Stimulated activated CD4-positive, alpha-beta T cell treated with anti-CD3 and anti-CD28 coated beads, Interleukin-15, amount 100 ng/mL, for 24 hours (primary cell): Measurements from ENCODE around the gene TAF3.

ENCODE experiments used
- DNase-seq: peaks from one replicate; pipeline ENCODE4 v3.0.0-alpha.2; 2020

Gene TAF3

DNA sequence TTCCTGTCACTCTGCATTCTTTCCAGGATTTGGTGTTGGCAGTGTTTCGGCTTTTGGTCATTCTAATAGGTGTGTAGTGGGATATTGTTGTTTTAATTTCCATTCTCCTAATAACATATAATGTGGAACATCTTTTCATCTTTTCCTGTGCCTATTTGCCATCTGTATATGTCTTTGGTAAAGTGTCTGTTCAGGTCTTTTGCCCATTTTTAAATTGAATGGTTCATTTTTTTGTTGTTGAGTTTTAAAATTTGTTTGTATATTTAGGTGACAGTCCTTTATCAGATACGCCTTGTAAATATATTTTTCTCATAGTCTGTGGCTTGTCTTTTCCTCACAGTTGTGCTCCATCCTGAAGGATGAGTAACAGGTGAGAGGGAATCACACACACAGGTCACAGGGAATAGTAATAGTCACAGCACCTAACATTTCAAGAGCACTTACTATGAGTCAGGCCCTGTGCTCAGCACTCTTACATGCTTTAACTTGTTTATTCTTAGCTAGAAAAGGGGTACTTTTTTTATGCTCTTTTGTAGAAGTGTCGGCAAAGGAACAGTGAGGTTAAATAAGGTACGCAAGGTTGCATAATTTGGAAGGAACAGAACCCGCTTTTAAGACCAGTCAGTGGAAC is 119.1 kb downstream of the TAF3 start:
- no peak for DNase-seq

GRCh38 chr10:7941576-7941975 is 123.3 kb downstream of the TAF3 start:
- no peak for DNase-seq

DNA sequence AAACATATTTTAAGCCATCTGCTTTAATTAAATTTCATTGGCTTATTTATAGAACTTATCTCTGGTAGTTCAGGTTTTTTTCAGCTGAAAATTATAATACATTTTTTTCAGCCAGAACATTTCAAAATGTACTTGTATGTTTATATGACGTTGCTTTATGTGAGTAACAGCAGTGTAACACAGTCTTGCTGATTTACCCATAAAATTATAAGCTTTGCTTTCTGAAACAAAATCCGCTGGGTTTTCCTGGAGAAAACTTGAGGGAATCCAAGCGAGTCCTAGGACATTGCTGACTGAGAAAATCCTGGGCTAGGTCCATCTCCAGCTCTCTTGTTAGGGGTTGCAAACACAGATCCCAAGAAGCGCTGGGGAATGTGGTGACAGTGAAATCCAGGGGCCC is 124.0 kb downstream of the TAF3 start:
- no peak for DNase-seq

GRCh38 chr10:7942859-7943258 is 124.6 kb downstream of the TAF3 start:
- DNase-seq: no peak

DNA sequence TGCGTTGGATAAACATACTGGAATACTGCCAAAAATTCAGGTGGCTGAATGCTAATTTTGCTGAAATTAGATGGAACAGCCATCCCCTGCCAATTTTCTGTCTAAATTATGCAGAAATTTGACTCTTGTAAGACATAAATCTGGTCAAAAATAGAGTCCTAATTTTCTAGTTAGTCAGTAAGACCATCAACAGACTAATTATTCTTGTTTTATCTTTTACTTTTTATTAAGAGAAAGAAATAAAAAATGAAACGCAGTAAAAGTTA is 125.8 kb downstream of the TAF3 start:
- DNase-seq: no peak

DNA sequence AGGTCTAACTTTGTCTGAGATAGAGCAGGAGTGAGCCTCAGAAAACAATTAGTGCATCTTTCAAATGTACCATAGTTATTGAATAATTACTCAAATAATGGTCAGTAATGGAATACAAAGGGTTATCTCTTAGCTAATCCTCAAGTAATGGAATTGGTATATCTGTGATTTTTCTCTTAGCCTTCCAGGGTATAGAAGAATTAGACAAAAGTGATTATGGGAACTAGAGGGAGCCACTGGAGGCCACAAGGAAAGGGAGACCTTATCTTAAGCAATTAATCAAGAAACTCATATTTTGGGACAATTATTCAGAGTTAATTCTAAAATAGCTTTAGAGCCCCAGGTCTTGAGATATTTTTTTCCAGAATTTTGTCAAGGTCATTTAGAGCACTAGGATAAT is 126.2 kb downstream of the TAF3 start:
- no peak for DNase-seq

DNA sequence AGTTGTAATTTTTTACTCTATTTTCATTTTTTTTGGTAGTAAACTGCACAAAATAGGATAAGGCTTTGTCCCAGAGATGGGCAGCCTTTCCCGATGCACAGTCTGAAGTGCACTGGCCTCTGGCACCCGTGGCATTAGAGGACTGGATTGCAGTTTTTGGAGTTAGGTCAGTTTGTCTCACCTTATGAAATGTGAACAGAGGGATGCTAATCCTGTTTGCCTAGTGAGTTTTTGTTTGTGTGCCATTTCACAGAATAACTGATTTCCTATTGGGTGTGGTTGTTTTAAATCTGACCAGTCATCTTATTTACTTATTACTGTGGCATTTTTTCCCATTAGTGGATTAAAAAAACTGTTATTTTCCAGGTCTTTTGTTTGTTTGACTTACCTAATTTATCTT is 126.7 kb downstream of the TAF3 start:
- no peak for DNase-seq

GRCh38 chr10:7945469-7946187 is 127.3 kb downstream of the TAF3 start:
- DNase-seq: no peak

GRCh38 chr10:7948371-7949000 is 130.2 kb downstream of the TAF3 start:
- DNase-seq: no peak

- DNase-seq: no peak
These were observed 132.9 kb downstream of the TAF3 start for GRCh38 chr10:7950981-7951847.

DNA sequence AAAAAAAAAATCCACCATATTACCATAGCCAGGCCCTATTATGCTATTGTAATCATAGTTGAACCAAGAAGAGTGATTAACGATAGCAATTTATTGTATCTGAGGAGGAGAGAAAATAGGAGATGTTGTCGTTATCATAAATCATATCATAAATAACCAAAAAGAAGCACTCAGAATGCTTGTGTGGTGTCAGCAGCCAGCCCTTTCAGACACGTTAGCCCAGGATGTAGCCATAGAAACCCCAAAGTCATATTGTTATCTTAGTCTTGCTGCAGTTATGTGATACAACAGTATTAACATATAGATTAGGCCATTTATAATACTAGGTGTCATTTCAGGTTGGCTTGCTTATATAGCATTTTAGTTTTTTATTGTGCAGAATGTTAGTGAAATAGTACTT is 134.0 kb downstream of the TAF3 start:
- DNase-seq: no peak

- no peak for DNase-seq
These were observed 135.1 kb downstream of the TAF3 start for GRCh38 chr10:7953447-7953846.

DNA sequence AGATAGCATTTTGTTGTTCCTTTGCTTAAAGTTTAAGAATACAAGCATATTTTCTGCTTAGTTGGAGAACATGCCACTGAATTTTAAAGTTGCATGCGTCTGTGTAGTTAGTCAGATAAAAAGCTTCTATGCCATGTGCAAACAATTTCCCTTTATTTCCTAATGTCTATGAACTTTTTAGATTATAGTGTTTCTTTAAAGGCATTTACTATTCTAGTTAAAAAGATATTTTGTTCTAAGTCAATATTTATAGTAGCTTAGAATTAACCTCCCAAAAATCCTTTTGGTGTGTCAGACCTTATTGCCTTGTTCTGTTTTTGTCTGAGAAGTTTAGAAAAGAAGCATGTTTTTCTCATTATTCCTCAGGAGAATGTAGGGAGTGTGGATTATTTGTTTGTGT is 137.1 kb downstream of the TAF3 start:
- no peak for DNase-seq

DNA sequence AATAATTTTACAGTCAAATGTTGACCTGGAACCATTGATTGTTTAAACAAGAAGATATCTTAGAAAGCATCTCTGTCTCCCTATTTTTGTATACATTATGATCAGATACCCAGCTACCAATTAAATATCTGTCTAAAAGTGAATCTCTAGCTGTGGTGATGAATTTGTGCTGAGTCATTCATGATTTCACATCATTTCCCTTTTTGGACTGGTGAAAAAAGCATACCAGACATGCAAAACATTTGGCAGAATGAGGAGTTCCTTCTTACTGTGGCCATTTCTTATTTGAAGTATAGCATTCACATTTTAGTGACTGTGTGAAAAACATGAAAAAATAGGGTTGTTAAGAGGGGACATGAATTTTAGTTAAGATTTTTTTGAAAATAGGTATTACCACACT is 138.2 kb downstream of the TAF3 start:
- no peak for DNase-seq

GRCh38 chr10:7957591-7957990 is 139.3 kb downstream of the TAF3 start:
- DNase-seq: no peak

DNA sequence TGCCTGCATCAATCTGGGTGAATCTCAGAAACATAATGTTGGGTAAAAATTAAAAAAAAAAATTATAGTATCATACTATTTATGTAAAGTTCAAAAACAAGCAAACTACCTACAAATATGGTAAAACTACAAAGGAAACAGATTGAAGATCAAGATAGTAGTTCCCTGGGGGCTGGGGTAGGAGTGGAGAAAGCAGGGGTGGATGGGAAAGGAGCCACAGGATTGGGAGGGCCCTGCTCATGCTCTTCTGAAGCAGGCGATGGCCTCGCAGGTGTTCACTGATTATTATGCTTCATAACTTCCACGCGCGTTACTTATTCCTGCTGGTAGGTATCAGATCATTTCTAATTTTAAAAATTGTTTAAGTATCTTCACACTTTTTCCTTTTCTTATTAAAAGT is 140.1 kb downstream of the TAF3 start:
- no peak for DNase-seq

DNA sequence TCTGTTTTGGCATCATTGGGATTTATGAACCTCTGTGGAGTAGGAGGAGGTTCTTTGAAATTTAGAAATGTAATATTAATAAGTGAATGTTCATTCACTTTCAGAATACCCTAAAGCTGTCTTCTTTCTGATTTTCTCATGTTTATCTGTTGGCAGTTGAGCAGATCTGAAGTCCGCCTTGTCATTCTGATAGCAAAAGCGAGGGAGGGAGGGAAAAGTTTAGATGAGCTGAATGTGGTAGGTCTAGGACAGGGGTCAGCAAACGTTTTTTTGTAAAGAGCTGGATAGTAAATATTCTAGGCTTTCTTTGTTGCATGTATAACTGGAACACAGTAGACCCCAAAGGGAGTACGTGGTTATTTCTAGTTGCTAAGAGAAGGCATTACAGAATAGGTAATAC is 141.8 kb downstream of the TAF3 start:
- DNase-seq: no peak

DNA sequence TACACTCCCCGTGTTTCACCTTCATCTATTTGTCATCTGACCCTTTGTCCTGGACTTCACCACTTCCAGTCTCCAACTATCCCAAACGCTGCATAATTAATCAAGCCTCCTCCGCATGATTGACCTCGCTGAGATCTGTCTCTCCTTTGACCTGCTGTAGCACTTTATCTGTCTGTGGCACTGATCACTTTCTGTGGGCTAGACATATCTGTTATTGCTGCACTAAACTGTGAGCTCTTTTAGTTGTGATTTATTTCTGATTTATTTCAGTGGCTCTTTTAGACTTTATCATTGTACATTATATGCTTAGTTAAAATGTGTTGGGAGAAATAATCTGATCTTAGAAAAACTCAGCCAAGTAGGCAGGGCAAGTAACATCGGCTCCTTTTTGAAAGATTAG is 144.3 kb downstream of the TAF3 start:
- no peak for DNase-seq

- DNase-seq: no peak
These were observed 147.2 kb downstream of the TAF3 start for GRCh38 chr10:7965457-7965856.

DNA sequence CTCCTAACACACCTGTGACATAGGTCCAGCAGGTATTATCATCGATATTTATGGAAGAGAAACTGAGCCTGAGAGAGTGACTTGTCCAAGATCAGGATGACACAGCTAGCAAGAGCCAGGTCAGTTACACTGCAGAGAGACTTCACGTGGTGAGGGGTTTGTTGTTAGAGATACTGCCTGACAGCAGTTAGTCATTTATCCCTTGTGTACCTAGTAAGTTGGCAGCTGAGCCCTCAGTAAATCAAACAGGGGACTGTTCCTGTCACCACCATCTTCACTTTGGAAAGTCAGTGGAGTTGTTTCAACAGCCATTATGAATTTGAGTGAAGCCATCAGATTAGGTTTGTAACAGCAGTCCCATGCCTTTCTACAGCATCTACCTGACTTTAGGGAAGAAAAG is 148.7 kb downstream of the TAF3 start:
- no peak for DNase-seq

- no peak for DNase-seq
These were observed 150.3 kb downstream of the TAF3 start for GRCh38 chr10:7968510-7969112.

- DNase-seq: no peak
These were observed 151.3 kb downstream of the TAF3 start for GRCh38 chr10:7969623-7970022.

DNA sequence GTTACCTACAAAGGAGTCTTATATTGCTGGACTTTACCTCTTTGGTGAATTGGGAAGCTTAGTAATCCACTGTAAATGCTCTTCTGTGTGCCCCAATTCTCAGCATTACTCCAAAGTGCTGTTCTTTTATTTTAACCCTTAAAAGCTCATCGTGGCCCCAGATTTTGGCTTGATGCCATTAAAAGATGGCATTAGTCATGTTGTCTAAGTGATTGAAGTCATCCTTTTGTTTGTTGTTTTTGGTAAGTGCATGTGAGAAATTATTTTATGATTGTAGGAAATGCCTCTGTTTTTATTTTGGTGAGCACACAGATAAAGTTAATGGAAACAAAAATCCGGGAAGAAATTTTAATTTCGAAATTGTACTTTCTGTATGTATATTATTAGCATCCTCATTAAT is 153.6 kb downstream of the TAF3 start:
- no peak for DNase-seq
